AG08396 (cell line): Measurements from ENCODE around the gene CD300A.

ENCODE experiments used
- DNase-seq: peaks from one replicate; pipeline ENCODE4 v3.0.0; 2012; ENCODE audit warnings: low spot score, mixed read lengths

The CD300A gene

DNA sequence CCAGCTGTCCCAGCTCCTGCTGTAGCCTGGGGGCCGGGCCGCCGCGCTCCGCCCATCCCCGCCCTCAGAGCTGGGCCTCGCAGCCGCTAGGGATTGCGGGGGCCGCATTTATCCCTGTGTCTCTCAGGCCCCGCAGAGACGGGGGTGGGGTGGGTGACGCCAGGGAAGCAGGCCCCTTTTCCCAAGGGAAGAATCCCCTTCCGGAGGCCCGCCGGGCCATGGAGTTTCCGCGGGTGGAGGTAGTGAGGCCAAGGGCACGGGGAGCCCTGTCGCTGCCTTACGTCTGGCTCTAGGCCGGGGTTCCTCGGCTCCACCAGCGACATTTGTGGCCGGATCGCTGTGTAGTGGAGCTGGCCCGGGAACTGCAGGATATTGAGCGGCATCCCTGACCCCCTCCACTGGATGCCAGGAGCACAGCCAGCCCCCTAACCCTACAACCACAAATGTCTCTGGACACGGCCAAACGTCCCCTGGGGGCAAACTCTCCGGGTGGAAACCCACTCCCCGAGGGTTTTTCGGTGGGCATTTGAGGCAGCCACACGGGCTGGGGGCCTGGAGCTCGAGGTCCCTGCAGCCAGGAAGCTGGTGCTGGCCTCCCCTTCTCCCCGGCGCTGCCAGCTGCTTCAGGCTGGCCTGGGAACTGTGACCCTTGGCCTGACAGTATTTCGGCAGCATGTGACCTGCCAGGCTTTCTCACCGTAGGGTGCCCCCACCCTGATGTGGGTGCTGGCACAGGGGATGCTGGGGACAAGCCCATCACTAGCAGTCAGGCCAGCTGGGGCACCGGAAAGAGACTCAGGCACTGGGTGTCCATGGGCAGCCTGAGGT lies 12.0 kb upstream of the CD300A start:
- DNase-seq = peak; percentile 35

DNA sequence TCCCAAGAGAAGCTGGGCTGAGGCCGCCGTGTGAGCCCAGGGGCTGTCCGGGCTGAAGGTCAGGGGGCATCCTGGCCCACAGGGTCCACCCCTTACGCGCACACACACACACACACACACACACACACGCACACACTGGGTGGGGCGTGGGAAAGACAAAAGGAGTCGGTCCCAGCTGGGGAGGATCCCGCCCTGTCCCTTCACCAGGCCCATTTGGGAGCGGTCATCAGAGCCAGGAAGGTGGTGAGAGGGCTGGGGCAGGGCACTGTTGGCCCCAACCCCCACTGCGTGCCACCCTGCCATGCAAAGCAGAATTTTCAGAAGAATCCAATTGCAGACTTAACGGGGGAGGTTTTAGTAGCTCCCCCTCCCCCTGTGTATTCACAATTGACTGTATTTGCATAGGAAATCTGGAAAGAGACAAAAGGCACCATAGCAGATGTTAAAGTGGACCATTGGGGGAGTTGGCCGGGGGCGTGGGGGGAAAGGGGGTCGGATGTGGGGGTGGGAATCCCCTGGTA lies 11.3 kb upstream of the CD300A start:
- DNase-seq = no peak

- DNase-seq = no peak
These were observed 10.6 kb upstream of the CD300A start for GRCh38 chr17:74455821-74456220.

DNA sequence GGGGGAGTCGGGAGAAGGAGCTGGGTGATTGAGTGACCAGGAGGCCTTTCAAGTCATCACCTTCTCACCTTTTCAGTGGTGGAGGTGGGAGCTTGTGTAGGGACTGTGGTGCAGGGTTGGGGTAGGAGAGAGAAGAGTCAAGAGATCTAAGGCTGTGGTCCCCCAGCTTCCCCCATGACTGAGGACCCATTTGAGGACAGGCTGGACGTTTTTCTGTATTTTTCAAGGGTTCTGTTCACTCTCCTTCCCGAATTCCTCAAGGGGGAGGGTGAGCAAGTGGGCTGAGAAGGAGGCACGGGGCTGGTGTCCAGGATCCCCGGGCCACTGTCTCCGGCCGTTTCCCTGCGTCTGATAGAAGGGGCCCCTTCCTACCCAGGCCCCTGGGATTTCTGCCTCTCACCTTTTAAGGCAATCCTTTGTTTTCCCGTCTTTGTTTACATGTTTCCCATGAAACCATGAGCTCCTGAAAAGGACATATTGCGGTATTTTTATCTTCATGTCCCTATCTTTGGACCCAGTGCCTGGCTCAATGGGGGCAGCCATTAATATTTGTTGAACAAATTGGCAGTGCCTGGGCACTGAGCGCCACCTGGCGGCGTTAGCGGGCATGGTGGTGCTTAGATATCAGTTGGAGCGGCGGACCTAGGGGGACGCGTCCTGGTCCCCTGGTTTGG lies 9.2 kb upstream of the CD300A start:
- DNase-seq = peak; percentile 82

GRCh38 chr17:74457820-74458166 lies 8.6 kb upstream of the CD300A start:
- no peak for DNase-seq

- no peak for DNase-seq
These were observed 7.6 kb upstream of the CD300A start for GRCh38 chr17:74458835-74459234.

- DNase-seq = no peak
These were observed 6.8 kb upstream of the CD300A start for GRCh38 chr17:74459622-74460021.

DNA sequence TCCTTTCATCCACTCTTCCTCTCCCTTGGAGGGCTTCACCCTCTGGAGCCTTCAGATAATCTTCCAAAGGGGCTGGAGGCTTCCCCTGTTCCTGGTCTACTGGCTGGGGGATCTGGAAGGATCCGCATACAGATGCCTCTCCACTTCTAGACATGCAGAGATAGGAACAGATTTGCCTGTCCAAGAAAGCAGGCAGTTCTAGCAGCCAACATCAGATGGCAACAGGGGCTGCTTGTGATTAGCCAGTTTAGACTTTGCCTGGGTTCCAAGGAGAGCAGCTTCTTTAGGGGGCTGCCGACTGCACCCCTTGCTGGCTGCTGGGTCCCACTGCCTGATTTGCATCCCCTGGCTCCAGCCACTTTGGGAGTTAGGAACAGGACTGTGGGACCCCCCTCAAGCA lies 6.2 kb upstream of the CD300A start:
- no peak for DNase-seq

GRCh38 chr17:74460996-74461395 lies 5.4 kb upstream of the CD300A start:
- no peak for DNase-seq

GRCh38 chr17:74461611-74462010 lies 4.8 kb upstream of the CD300A start:
- DNase-seq = no peak

- DNase-seq = no peak
These were observed 1.6 kb upstream of the CD300A start for GRCh38 chr17:74464730-74465377.

DNA sequence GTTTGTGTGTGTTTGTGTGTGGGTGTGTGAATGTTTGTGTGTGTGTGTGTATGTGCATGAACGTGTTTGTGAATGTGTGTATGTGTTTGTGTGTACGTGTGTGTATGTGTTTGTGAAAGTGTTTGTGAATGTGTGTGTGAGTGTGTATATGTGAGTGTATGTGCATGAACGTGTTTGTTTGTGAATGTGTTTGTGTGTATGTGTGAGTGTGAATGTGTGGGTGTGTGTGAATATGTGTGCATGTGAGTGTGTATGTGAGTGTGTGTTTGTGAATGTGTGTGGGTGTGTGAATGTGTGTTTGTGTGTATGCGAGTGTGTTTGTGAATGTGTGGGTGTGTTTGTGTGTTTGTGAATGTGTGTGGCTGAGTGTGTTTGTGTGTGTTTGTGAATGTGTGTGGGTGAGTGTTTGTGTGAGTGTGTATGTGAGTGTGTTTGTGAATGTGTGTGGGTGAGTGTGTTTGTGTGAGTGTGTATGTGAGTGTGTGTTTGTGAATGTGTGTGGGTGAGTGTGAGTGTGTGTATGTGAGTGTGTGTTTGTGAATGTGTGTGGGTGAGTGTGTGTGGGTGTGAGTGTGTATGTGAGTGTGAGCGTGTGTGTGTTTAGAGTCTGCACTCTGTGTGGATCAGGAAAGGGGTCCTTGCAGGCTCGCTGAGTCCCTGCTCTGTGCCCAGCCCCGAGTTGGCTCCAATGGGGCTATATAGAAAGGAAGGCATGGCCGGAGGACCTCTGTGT lies 890 bp upstream of the CD300A start:
- no peak for DNase-seq

- no peak for DNase-seq
These were observed 372 bp downstream of the CD300A start for GRCh38 chr17:74466828-74467184.

- no peak for DNase-seq
These were observed 952 bp downstream of the CD300A start for GRCh38 chr17:74467221-74467951.

GRCh38 chr17:74471341-74471740 lies 4.9 kb downstream of the CD300A start:
- DNase-seq = no peak

GRCh38 chr17:74472890-74473289 lies 6.5 kb downstream of the CD300A start:
- DNase-seq = no peak

DNA sequence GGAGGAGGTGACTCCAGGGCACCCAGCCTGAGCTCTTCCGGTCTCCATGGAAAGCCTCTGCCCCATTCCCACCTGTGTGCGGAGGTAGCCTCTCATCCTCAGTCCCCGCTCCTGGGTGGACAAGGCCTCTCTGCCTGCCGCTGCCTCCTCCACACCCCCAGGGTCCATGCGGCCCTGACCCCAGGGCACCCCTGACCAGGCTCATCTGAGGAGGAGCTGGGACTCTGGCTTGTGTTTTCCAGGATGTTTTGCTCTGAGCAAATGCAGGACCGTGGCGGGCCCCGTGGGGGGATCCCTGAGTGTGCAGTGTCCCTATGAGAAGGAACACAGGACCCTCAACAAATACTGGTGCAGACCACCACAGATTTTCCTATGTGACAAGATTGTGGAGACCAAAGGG lies 6.9 kb downstream of the CD300A start:
- no peak for DNase-seq

- no peak for DNase-seq
These were observed 7.8 kb downstream of the CD300A start for GRCh38 chr17:74474043-74474792.

DNA sequence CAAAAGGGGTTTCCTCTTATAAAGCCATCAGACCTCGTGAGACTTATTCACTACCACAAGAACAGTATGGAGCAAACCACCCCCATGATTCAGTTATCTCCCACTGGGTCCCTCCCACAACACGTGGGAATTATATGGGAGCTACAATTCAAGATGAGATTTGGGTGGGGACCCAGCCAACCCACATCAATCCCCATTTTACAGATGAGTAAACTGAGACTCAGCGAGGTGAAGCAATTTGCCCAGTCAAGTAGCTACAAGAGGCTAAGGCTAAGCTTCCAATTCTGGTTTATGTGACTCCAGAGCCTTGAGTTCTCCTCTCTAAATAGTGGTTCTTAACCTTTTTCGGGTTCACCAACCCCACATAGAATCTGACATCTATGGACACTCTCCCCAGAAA lies 8.8 kb downstream of the CD300A start:
- no peak for DNase-seq

GRCh38 chr17:74477411-74477810 lies 11.0 kb downstream of the CD300A start:
- DNase-seq = no peak
